Vein endothelial cell (primary cell): ENCODE measurements around the gene TPD52L1. TPM values are rescaled to one million over a fixed set of nuclear protein-coding genes. Genes with fewer than 3 reads are reported as not detected.

Source experiments
- total RNA-seq: library from RNA; depleted of rRNA; stranded (reverse); fragments of >200 nt; gene quantifications from 2 replicates; pipeline ENCODE4 v1.2.3, GENCODE V29; 2012

TPD52L1 gene, protein sequence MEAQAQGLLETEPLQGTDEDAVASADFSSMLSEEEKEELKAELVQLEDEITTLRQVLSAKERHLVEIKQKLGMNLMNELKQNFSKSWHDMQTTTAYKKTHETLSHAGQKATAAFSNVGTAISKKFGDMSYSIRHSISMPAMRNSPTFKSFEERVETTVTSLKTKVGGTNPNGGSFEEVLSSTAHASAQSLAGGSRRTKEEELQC
- total RNA-seq: 3.4 and 7.2 TPM in 2 replicates

DNA sequence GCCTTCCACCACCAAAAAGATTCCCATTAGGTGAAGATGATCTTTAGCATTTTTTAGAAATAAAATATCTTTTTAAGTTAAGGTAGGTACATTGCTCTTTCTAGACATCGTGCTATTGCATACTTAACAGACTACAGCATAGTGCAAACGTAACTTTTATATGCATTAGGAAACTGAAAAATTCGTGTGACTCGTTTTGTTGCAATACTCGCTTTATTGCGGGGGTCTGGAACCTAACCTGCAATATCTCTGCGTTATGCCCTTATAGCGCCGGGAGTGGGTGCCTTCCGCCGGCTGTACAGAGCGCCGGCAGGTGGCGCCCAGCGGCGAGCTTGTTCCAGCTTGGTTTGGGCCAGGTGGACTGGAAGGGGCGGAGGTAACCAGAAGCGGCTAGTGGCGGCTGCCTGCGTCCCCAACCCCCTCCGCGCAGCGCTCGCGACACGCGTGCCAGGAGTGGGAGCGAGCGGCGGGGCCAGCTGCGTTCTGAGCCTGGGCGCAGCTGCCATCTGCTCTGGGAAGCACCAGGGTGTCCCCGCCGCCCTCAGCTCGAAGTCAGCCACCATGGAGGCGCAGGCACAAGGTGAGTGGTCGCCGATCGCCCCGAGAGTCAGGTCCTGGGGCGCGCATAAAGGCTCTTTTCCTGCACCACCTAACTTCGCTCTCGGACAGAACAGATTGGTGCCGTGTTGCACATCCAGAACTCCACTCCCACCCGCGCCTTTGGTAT is at the start of gene TPD52L1:
Gene TPD52L1, plus strand, starts transcription at position 383 of the 727 bp plus-strand sequence. Its CDS starts 179 bp downstream, at position 562.

DNA sequence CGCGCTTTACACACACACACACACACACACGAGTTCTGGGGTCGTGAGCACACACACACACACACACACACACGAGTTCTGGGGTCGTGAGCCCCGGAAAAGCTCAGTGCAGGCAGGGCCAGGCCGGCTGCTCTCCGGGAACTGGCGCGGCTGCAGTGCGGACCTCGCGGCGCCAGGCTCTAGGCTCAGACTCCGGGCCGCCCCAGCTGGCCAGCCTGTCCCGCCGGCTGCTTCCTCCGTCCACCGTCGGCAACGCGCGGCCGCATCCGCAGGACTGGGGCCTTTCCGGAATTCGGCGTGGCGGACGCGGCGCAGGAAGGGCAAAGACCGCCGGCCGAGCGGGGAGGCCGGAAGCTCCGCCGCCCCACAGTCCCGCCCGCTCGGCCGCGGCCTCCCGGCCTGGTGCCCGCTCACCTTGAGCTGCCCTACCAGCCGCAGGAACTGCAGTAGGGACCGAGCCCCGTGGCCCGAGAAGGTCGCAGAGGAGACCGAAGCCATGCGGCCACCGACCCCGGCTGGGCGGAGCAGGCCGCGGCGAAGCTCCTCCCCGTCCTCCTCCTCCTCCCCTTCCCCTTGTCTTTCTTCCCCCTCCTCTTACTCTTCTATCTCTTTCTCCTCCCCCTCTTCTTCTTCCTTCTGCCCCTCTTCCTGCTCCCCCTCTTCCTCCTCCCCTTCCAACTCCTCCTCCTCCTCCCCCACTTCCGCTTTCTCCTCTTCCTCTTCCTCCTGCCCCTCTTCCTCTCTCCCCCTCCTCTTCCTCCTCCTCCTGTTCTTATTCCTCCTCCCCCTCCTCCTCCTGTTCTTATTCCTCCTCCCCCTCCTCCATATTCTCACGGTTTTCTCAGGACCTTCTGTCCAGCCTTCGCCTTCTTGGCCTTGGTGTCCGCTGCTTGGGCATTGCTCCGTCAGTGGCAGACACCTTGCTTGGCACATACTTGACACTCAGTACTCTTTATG is 148.1 kb downstream of the TPD52L1 start, which contains the start of gene HDDC2:
Gene HDDC2, minus strand, starts transcription at position 533 of the 957 bp plus-strand sequence. Its CDS starts 35 bp downstream, at position 498.

Other genes with a start within 250 kb of the TPD52L1 start
- gene RNF217, start 191.3 kb upstream of the TPD52L1 start, total RNA-seq: 23.4 and 24.2 TPM in 2 replicates
- 8.5 and 14.7 TPM in 2 replicates for gene HDDC2, start 148.2 kb downstream of the TPD52L1 start, total RNA-seq